Mononuclear cell (primary cell): Measurements from ENCODE around the gene PARP12. TPM values are rescaled to one million over a fixed set of nuclear protein-coding genes. Genes with fewer than 3 reads are reported as not detected.

Experiments used
- H3K27me3 ChIP-seq: 2 replicates; pipeline ENCODE4 v1.6.0; 2011; ENCODE audit warnings: low read length, control low read depth; ENCODE audit not compliant: insufficient read depth
- H3K4me1 ChIP-seq: 2 replicates; pipeline ENCODE4 v1.5.1; 2011; ENCODE audit warnings: mild to moderate bottlenecking, low read length, control low read depth; ENCODE audit not compliant: insufficient read depth
- H3K4me3 ChIP-seq: 2 replicates; pipeline ENCODE4 v1.5.1; 2011; ENCODE audit warnings: mild to moderate bottlenecking, low read length, moderate library complexity
- H3K9me3 ChIP-seq: 2 replicates; pipeline ENCODE4 v1.5.1; 2011; ENCODE audit warnings: low read depth, mild to moderate bottlenecking, control low read depth, low read length
- total RNA-seq: library from RNA; depleted of rRNA; stranded (reverse); fragments of >200 nt; gene quantifications from one replicate; pipeline ENCODE4 v1.2.3, GENCODE V29; 2012

PARP12 gene
- total RNA-seq, 1 donor = 70.6 TPM

DNA sequence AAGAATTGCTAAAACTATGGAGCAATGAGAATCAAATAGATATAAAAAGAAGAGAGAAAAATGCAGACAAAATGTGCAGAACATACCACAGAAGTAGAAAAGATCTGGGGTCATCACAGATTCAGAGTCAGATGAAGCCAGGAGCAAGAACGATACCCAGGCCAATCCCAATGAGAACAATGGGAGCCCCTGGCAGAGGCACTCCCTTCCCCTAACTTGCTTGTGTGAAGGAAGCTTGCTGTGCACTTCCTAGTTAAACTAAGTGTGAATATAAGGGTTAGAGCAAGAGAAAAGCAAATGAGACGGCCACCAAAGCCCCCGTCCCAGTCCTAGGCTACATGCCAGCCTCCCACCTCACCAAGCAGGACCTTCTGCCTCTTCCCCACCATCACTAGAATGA is 12.7 kb downstream of the PARP12 start:
- Histone ChIP-seq H3K9me3 (no peaks in the 10 kb centered on the region), H3K4me1 (peaks cover 21% of the 10 kb centered on the region), H3K27me3 (no peaks in the 10 kb centered on the region), H3K4me3 (no peak overlapping the region)

DNA sequence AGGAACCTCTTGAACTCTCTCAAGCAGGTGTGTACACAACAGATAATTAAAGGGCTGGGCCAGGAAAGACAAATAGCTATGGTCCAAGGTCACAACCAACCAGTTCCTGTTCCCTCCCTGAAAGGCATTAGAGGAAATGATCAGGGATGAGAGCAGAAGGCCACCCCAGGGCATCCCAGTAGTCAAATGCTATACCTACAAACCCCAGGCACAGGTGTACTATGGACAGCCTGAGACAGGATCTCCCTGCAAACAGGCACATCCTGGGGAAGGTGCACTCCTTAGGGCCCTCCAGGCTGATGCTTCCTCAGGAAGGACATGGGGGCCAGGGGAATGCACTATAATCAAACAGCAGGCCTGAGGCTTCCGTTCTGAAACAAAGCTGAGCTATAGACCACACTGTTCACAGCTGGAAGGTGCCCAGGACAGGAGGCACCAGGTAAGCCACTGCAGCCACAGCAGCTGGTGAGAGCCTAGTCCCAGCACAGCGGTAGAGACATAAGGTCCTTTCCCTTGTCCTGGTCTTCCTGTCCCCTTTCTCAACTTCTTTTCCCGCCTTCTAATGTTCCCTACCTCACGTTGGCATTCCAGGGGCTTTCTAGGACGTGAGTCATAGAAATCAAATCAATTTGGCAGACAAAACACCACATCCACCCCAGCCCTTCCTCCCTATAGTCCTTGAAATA is 13.3 kb downstream of the PARP12 start:
- H3K4me1 ChIP-seq = peaks cover 16% of the 10 kb centered on the region
- no peaks in the 10 kb centered on the region for H3K9me3 ChIP-seq
- no peaks in the 10 kb centered on the region for H3K27me3 ChIP-seq
- H3K4me3 ChIP-seq = no peak overlapping the region

DNA sequence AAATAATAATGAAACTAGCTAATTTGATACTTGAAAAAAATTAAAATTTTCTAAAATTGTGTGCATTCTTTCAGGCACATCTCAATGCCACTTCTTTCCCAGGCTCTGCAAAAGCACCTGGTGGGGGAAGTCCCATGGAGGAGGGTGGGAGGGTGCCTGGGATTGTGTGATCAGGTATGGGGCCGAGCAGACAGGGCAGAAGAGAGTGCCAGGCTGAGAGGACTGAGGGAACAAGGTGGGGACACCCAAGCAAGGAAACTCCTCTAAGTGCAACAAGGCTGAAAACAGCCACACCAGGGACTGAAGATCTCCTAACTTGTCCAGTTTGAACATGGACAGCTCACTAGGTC is 13.8 kb downstream of the PARP12 start:
- Histone ChIP-seq H3K27me3 (no peaks in the 10 kb centered on the region), H3K9me3 (no peaks in the 10 kb centered on the region), H3K4me3 (no peak overlapping the region), H3K4me1 (peaks cover 11% of the 10 kb centered on the region)

DNA sequence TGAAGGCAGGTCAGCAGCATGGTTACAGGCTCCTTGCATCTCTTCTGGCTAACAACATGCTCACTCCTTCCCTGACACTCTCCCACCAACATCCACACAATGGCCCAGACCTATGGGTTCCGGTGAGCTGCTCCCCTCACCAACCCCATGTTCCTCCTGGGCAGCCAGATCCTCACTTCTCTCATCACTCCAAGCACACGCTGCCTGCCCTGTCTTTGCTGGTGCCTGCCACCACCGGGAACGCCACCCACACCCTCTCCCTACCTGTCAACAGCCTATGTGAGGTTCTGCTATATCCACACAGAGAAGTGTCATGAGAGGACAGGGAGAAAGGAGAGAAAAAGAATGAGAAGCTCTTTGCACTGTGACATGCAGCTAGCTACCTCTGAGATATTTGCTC is 14.6 kb downstream of the PARP12 start:
- Histone ChIP-seq H3K4me1 (peaks cover 10% of the 10 kb centered on the region), H3K4me3 (no peak overlapping the region), H3K9me3 (no peaks in the 10 kb centered on the region), H3K27me3 (no peaks in the 10 kb centered on the region)

DNA sequence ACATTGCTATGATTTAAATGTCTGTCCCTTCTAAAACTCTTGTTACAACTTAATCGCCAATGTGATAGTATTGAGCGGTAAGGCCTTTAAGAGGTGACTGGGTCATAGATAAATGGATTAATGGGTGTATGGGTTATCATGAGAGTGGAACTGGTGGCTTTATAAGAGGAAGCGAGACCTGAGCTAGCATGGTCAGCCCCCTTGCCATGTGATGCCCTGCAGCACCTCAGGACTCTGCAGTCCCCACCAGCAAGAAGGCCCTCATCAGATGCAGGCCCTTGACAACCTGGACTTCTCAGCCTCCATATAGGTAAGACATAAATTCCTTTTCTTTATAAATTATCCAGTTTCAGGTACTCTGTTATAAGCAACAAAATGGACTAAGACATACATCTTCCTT is 15.6 kb downstream of the PARP12 start:
- H3K27me3 ChIP-seq = no peaks in the 10 kb centered on the region
- no peaks in the 10 kb centered on the region for H3K9me3 ChIP-seq
- no peak overlapping the region for H3K4me3 ChIP-seq
- peaks cover 11% of the 10 kb centered on the region for H3K4me1 ChIP-seq

DNA sequence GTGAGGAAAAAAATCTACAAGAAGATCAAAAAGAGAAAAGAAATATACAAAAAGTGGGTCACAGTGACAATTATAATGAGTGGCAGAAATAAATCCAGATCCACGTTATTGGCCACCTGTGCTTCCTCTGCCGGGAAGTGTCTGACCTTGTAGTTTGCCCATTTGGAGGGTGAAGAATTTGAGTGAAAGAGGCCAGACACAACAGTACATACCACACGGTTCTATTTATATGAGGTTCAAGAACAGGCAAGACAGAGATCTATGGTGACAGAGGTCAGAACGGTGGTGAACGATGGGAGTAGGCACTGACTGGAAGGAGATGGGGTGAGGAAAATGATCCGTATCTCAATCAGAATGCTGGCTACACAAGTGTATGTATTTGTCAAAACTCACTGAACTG is 17.1 kb downstream of the PARP12 start:
- no peaks in the 10 kb centered on the region for H3K9me3 ChIP-seq
- H3K27me3 ChIP-seq = no peaks in the 10 kb centered on the region
- peaks cover 9% of the 10 kb centered on the region for H3K4me1 ChIP-seq
- H3K4me3 ChIP-seq = no peak overlapping the region

DNA sequence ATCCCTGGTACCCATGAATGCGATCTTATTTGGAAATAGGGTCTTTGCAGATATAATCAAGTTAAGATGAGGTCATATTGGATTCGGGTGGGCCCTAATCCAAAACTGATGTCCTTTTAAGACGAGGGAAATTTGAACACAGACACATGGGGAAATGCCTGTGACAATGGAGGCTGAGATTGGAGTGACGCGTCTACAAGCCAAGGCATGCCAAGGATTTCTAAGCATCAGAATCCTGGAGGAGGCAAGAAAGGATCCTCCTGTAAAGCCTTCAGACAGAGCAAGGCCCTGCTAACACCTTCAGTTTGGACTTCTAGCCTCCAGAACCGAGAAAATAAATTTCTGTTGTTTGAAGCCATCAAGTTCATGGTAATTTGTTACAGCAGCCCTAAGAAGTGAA is 18.5 kb downstream of the PARP12 start:
- Histone ChIP-seq H3K4me1 (peaks cover 5% of the 10 kb centered on the region), H3K4me3 (no peak overlapping the region), H3K27me3 (no peaks in the 10 kb centered on the region), H3K9me3 (no peaks in the 10 kb centered on the region)

DNA sequence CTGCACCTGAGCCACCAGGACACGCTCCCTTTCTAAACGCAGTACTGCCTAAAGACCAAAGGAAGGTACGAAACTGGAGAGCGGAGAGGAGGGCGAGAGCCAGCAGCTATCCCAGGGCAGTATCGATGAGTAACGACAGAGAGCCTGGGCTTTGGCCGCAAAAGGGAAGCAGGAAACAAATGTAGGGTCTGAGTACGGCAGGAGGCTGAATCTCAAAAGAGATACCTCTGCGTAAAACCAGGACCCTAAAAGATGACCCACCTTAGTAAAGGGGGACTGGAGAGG is 20.4 kb downstream of the PARP12 start:
- no peaks in the 10 kb centered on the region for H3K9me3 ChIP-seq
- no peaks in the 10 kb centered on the region for H3K27me3 ChIP-seq
- no peak overlapping the region for H3K4me3 ChIP-seq
- peaks cover 8% of the 10 kb centered on the region for H3K4me1 ChIP-seq

DNA sequence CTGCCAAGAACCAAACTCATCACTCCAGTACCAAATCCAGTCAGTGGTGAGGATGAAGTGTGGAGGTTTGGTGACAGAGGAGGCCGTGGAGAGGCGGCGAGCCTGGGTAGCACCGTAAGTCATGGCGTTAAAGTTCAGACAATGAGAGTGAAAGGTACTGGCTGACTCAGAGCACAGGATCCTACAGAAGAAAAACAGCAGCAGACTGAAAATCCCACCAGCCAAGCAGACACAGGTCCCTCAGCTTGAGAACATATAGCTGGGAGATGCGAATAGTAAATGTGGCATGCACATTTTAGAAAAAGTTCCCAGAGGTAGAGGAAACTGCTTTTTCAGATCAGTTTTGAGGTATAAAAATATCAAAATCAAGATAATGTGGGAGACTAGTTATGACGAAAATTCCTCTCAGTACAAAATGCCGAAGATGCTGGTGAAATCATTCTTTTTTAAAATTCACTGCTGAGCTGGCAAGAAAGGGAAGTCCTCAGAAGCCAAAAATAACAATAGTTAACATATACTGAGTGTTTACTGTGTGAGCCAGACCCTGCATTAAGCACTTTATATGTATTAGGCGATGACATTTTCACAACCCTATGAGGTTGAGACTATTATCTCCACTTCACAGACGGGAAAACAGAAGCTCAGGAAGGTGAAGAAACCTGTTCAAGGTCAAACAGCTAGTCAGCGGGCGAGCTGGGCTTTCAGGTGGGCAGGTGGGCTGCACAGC is 20.9 kb downstream of the PARP12 start:
- Histone ChIP-seq H3K9me3 (no peaks in the 10 kb centered on the region), H3K4me1 (peaks cover 13% of the 10 kb centered on the region), H3K27me3 (no peaks in the 10 kb centered on the region), H3K4me3 (no peak overlapping the region)

DNA sequence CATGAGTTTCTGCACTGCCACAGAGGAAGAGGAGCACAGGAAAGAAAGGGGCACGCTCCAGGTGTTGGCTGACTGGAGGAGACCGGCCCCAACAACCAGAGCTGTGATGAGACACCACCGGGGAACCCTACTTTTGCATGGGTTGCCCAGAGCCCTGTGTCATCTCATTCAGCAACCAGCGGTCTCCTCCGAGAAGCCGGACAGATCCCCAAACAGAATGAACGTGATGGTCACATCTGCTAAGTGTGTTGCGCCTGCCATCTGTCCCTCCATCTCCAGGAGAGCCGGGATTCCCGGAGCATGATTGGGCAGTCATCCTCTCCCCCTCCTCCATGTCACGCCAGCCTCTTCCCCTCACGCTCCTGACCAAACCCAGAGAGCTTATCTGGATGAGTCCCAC is 22.9 kb downstream of the PARP12 start:
- no peaks in the 10 kb centered on the region for H3K9me3 ChIP-seq
- peaks cover 23% of the 10 kb centered on the region for H3K4me1 ChIP-seq
- H3K27me3 ChIP-seq = no peaks in the 10 kb centered on the region
- no peak overlapping the region for H3K4me3 ChIP-seq

DNA sequence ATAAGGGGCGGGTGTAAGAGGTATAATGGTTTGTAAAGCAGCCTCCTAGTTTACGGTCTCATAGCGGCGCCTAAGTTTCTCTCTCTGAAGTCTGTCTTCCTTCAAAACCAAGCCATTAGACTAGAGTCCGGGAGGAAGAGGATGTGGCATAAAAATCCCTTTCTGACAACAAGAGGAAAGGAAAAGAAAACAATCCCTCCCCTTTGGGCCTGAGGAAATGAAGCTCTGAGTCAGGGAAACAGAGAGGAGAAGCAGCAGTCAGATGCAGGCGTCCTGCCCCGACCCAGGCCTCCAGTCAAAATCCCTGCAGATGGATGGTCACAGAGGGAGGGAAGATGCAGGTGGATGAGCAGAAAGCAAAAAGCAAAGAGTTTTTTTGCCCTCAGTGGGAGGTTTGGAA is 23.7 kb downstream of the PARP12 start:
- Histone ChIP-seq H3K4me1 (peaks cover 23% of the 10 kb centered on the region), H3K27me3 (no peaks in the 10 kb centered on the region), H3K4me3 (no peak overlapping the region), H3K9me3 (no peaks in the 10 kb centered on the region)

DNA sequence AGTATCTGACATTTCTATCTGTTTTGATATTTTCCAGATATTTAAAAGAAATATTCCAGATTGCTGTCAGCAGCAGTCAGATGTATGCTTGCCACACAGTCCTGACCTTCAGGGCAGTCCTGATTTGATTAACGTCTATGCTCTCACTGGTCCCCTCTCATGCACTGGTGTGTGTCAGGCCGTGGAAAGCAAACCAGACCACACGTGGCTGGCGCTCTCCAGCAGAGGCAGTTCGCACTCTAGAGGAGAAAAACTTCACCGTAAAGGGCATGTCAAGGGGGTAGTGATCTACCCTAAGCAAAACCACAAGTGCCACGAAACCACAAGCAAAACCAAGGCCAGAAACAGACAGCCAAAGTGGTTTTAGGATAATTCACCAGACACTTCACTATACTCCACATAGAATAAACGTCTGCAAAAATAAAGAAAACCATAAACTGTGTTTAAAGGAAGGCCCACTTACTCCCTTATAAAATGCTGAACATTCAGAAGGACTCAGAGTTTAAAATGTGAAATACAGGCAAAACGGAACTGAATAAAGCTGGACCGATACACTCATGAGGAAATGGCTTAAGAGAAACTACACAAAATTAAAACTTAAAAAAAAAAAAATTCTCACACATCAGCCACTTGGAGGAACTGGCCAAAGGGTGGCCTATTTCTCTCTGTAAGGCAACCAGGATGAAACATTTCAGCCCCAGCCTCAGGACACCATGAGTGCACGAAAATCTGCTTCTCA is 26.4 kb downstream of the PARP12 start:
- Histone ChIP-seq H3K4me3 (no peak overlapping the region), H3K27me3 (no peaks in the 10 kb centered on the region), H3K4me1 (peaks cover 26% of the 10 kb centered on the region), H3K9me3 (no peaks in the 10 kb centered on the region)

DNA sequence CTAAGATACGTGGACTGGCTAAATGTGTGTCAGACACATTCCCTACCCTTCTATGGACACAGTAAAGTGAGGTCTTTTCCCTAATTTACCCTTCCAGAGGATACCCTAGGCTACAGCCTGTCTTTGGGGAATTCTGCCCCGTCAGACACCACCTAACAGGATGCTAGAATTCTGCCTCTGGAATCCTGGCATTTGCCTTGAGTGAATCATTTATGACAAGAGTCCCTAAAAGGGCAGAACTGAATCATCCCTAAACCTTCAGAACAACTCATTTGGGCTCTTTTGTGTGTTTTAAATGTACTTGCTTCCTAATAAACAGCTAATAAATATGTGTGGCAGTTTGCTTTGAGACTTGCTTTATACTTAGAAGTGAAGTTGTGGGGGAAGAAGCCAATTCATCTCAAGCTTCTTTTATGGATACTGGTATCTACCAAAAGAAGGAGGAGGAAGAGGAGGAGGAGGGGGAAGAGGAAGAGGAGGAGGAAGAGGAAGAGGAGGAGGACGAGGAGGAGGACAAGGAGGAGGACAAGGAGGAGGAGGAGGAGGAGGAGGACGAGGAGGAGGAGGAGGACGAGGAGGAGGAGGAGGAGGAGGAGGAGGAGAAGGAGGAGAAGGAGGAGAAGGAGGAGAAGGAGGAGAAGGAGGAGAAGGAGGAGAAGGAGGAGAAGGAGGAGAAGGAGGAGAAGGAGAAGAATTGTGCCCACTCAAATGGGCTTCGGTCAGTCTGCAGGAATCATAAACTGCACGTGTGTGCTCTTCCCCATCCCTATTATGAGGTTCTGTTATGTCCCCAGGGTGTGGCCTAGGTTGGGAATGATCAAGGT is 27.1 kb downstream of the PARP12 start:
- Histone ChIP-seq H3K9me3 (no peaks in the 10 kb centered on the region), H3K4me3 (no peak overlapping the region), H3K4me1 (peaks cover 26% of the 10 kb centered on the region), H3K27me3 (no peaks in the 10 kb centered on the region)

DNA sequence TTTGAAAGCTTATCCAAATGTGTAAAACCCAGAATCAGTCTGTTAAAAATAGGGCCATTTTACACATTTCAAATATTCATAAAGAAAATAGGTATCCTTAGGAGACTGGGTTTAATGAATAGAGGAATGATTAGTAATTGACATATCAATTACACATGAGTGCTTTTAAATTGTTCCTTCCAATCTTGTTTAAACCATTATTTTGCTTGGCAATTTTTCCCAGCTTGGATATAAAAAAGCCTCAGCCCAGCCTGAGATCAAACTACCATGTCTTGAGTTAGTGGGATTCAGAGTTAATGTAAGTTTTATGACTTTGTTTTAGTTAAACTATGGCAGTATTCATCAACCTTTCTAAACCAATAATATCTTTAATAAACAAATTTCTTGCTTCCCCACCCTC is 28.3 kb downstream of the PARP12 start:
- H3K9me3 ChIP-seq = no peaks in the 10 kb centered on the region
- H3K4me1 ChIP-seq = peaks cover 26% of the 10 kb centered on the region
- H3K27me3 ChIP-seq = no peaks in the 10 kb centered on the region
- H3K4me3 ChIP-seq = no peak overlapping the region

DNA sequence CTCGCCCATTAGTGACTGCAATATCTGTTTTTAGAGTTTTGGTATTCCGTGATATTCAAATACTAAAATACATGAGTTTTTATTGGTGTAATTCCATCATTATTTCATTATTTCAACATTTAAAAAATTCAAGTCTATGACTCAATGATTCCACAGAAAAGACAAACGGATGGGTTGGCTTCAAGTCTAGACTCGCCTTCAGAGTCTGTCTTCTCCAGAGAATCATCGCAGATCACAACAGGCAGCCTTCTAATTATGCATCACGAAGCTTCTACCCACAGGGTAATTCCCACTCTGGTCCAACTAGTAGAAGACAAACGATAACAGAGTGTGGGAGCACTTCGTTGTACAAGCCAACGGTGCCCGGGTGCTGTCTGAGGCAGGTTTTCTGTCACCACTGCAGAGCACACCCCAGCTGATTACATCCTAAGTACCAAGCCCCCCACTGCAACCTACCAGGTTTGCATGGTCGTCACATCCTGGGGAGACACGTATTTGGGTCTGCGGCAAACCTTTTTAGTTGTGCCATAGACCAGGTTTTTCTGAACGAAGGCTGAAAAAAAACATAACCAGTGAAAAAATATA is 28.9 kb downstream of the PARP12 start:
- H3K27me3 ChIP-seq = no peaks in the 10 kb centered on the region

More for the DNA sequence above, 28.9 kb downstream of the PARP12 start:
- Histone ChIP-seq H3K4me3 (no peak overlapping the region), H3K9me3 (no peaks in the 10 kb centered on the region), H3K4me1 (peaks cover 26% of the 10 kb centered on the region)
